ENCODE measurements around the gene SMC3.
"Not testable (repeated sequence)": the region's sequence is repeated elsewhere in the genome, so short reads cannot be mapped to it uniquely, and the experiment has no call there.

Gene SMC3

GRCh38 chr10:110531687-110532086 lies 35.8 kb upstream of the SMC3 start:
- DNase-seq (ENCODE audit: low spot score in 2 of 2): no peak
- peaks cover 30% of the 10 kb centered on the region for H3K4me1 Mint-ChIP-seq

GRCh38 chr10:110532628-110533027 lies 34.9 kb upstream of the SMC3 start:
- H3K36me3 Mint-ChIP-seq (ENCODE audit: insufficient read depth); H3K9me3 Mint-ChIP-seq; ATAC-seq (replicated peaks; ENCODE audit: extremely low read depth, poor library complexity, severe bottlenecking); DNase-seq (ENCODE audit: low spot score in 2 of 2); H3K27me3 Mint-ChIP-seq; H3K27ac Mint-ChIP-seq (ENCODE audit: low read depth); H3K4me3 Mint-ChIP-seq: not testable (repeated sequence)
- H3K4me1 Mint-ChIP-seq: peaks cover 31% of the 10 kb centered on the region

More at GRCh38 chr10:110531687-110532086, 35.8 kb upstream of the SMC3 start:
- H3K9me3 Mint-ChIP-seq: no peaks in the 10 kb centered on the region
- no peak for ATAC-seq (replicated peaks; ENCODE audit: extremely low read depth, poor library complexity, severe bottlenecking)
- no peaks in the 10 kb centered on the region for H3K27me3 Mint-ChIP-seq
- H3K27ac Mint-ChIP-seq (ENCODE audit: low read depth): no peak overlapping the region
- no peaks in the 10 kb centered on the region for H3K36me3 Mint-ChIP-seq (ENCODE audit: insufficient read depth)
- no peak overlapping the region for H3K4me3 Mint-ChIP-seq

GRCh38 chr10:110533149-110533548 lies 34.3 kb upstream of the SMC3 start:
- DNase-seq (ENCODE audit: low spot score in 2 of 2): no peak
- Mint-ChIP-seq H3K4me1 (peaks cover 31% of the 10 kb centered on the region), H3K9me3 (no peaks in the 10 kb centered on the region)

GRCh38 chr10:110534571-110534970 lies 32.9 kb upstream of the SMC3 start:
- Mint-ChIP-seq H3K36me3 (ENCODE audit: insufficient read depth) (no peaks in the 10 kb centered on the region), H3K27ac (ENCODE audit: low read depth) (no peak overlapping the region), H3K4me3 (no peak overlapping the region), H3K4me1 (peaks cover 23% of the 10 kb centered on the region), H3K9me3 (no peaks in the 10 kb centered on the region), H3K27me3 (no peaks in the 10 kb centered on the region)
- DNase-seq (ENCODE audit: low spot score in 2 of 2): no peak
- ATAC-seq (replicated peaks; ENCODE audit: extremely low read depth, poor library complexity, severe bottlenecking): no peak

More at GRCh38 chr10:110533149-110533548, 34.3 kb upstream of the SMC3 start:
- no peak overlapping the region for H3K4me3 Mint-ChIP-seq
- ATAC-seq (replicated peaks; ENCODE audit: extremely low read depth, poor library complexity, severe bottlenecking): no peak
- no peaks in the 10 kb centered on the region for H3K36me3 Mint-ChIP-seq (ENCODE audit: insufficient read depth)
- no peak overlapping the region for H3K27ac Mint-ChIP-seq (ENCODE audit: low read depth)
- no peaks in the 10 kb centered on the region for H3K27me3 Mint-ChIP-seq

- Mint-ChIP-seq H3K4me3 (peak overlapping the region; percentile 11), H3K27me3 (no peaks in the 10 kb centered on the region), H3K9me3 (no peaks in the 10 kb centered on the region), H3K36me3 (ENCODE audit: insufficient read depth) (no peaks in the 10 kb centered on the region), H3K4me1 (peaks cover 18% of the 10 kb centered on the region), H3K27ac (ENCODE audit: low read depth) (no peak overlapping the region)
- peak in 1 of 2 donors; percentile 19 for DNase-seq (ENCODE audit: low spot score in 2 of 2)
- ATAC-seq (replicated peaks; ENCODE audit: extremely low read depth, poor library complexity, severe bottlenecking): peak; percentile 78
Observed at GRCh38 chr10:110535958-110536891, 31.3 kb upstream of the SMC3 start.

- DNase-seq (ENCODE audit: low spot score in 2 of 2) (no peak), ATAC-seq (replicated peaks; ENCODE audit: extremely low read depth, poor library complexity, severe bottlenecking) (no peak)
- H3K4me1 Mint-ChIP-seq: peaks cover 18% of the 10 kb centered on the region
- no peak overlapping the region for H3K4me3 Mint-ChIP-seq
- H3K36me3 Mint-ChIP-seq (ENCODE audit: insufficient read depth): no peaks in the 10 kb centered on the region
- no peaks in the 10 kb centered on the region for H3K27me3 Mint-ChIP-seq
- H3K9me3 Mint-ChIP-seq: no peaks in the 10 kb centered on the region
- H3K27ac Mint-ChIP-seq (ENCODE audit: low read depth): no peak overlapping the region
Observed at GRCh38 chr10:110539091-110539490, 28.4 kb upstream of the SMC3 start.

GRCh38 chr10:110540031-110540430 lies 27.5 kb upstream of the SMC3 start:
- DNase-seq (ENCODE audit: low spot score in 2 of 2): no peak
- no peak for ATAC-seq (replicated peaks; ENCODE audit: extremely low read depth, poor library complexity, severe bottlenecking)
- Mint-ChIP-seq H3K4me3 (no peak overlapping the region), H3K4me1 (peaks cover 12% of the 10 kb centered on the region), H3K9me3 (no peaks in the 10 kb centered on the region), H3K27ac (ENCODE audit: low read depth) (no peak overlapping the region), H3K36me3 (ENCODE audit: insufficient read depth) (no peaks in the 10 kb centered on the region), H3K27me3 (no peaks in the 10 kb centered on the region)

GRCh38 chr10:110544958-110545537 lies 22.4 kb upstream of the SMC3 start:
- peaks cover 4% of the 10 kb centered on the region for H3K27me3 Mint-ChIP-seq
- H3K9me3 Mint-ChIP-seq: no peaks in the 10 kb centered on the region
- ATAC-seq (replicated peaks; ENCODE audit: extremely low read depth, poor library complexity, severe bottlenecking) (no peak), DNase-seq (ENCODE audit: low spot score in 2 of 2) (no peak)
- no peak overlapping the region for H3K4me3 Mint-ChIP-seq
- H3K27ac Mint-ChIP-seq (ENCODE audit: low read depth): no peak overlapping the region
- H3K4me1 Mint-ChIP-seq: peaks cover 6% of the 10 kb centered on the region
- no peaks in the 10 kb centered on the region for H3K36me3 Mint-ChIP-seq (ENCODE audit: insufficient read depth)

- no peak overlapping the region for H3K4me3 Mint-ChIP-seq
Observed at GRCh38 chr10:110546077-110546476, 21.4 kb upstream of the SMC3 start.

GRCh38 chr10:110546499-110547110 lies 20.9 kb upstream of the SMC3 start:
- Mint-ChIP-seq H3K4me1 (peaks cover 6% of the 10 kb centered on the region), H3K4me3 (no peak overlapping the region), H3K36me3 (ENCODE audit: insufficient read depth) (no peaks in the 10 kb centered on the region), H3K27ac (ENCODE audit: low read depth) (no peak overlapping the region), H3K9me3 (no peaks in the 10 kb centered on the region), H3K27me3 (peaks cover 16% of the 10 kb centered on the region)
- no peak for ATAC-seq (replicated peaks; ENCODE audit: extremely low read depth, poor library complexity, severe bottlenecking)
- DNase-seq (ENCODE audit: low spot score in 2 of 2): no peak

More at GRCh38 chr10:110546077-110546476, 21.4 kb upstream of the SMC3 start:
- peaks cover 6% of the 10 kb centered on the region for H3K4me1 Mint-ChIP-seq
- H3K27me3 Mint-ChIP-seq: peaks cover 10% of the 10 kb centered on the region
- no peaks in the 10 kb centered on the region for H3K36me3 Mint-ChIP-seq (ENCODE audit: insufficient read depth)
- ATAC-seq (replicated peaks; ENCODE audit: extremely low read depth, poor library complexity, severe bottlenecking) (no peak), DNase-seq (ENCODE audit: low spot score in 2 of 2) (no peak)
- H3K9me3 Mint-ChIP-seq: no peaks in the 10 kb centered on the region
- no peak overlapping the region for H3K27ac Mint-ChIP-seq (ENCODE audit: low read depth)

GRCh38 chr10:110547139-110547761 lies 20.2 kb upstream of the SMC3 start:
- Mint-ChIP-seq H3K4me3 (no peak overlapping the region), H3K27ac (ENCODE audit: low read depth) (no peak overlapping the region), H3K27me3 (peaks cover 22% of the 10 kb centered on the region), H3K4me1 (peaks cover 6% of the 10 kb centered on the region), H3K36me3 (ENCODE audit: insufficient read depth) (no peaks in the 10 kb centered on the region), H3K9me3 (no peaks in the 10 kb centered on the region)
- no peak for DNase-seq (ENCODE audit: low spot score in 2 of 2)
- no peak for ATAC-seq (replicated peaks; ENCODE audit: extremely low read depth, poor library complexity, severe bottlenecking)

- peaks cover 30% of the 10 kb centered on the region for H3K27me3 Mint-ChIP-seq
- no peak overlapping the region for H3K4me3 Mint-ChIP-seq
- peaks cover 6% of the 10 kb centered on the region for H3K4me1 Mint-ChIP-seq
- H3K27ac Mint-ChIP-seq (ENCODE audit: low read depth): no peak overlapping the region
- no peaks in the 10 kb centered on the region for H3K36me3 Mint-ChIP-seq (ENCODE audit: insufficient read depth)
- no peak for DNase-seq (ENCODE audit: low spot score in 2 of 2)
- ATAC-seq (replicated peaks; ENCODE audit: extremely low read depth, poor library complexity, severe bottlenecking): no peak
- no peaks in the 10 kb centered on the region for H3K9me3 Mint-ChIP-seq
Observed at GRCh38 chr10:110548002-110548401, 19.5 kb upstream of the SMC3 start.

Measured in central memory CD8-positive, alpha-beta T cell (primary cell).